HEK293T (cell line): ENCODE measurements around the gene ENTREP1.

Source experiments
- CTCF ChIA-PET: fragments of 350-600 bp; formaldehyde crosslinking; extraction: SDS; loops from one replicate; lab custom pipeline; 2021; ENCODE audit warnings: antibody characterized with exemption, inconsistent platforms; lab: Yijun Ruan, JAX
- POLR2A ChIA-PET: fragments of 350-600 bp; formaldehyde crosslinking; extraction: SDS; loops from one replicate; lab custom pipeline; 2020; ENCODE audit warnings: antibody characterized with exemption, inconsistent platforms; lab: Yijun Ruan, JAX
- DNase-seq: peaks from one replicate; pipeline ENCODE4 v3.0.0; 2012; ENCODE audit warnings: mixed read lengths; ENCODE audit errors: extremely low spot score
- ARNT ChIP-seq: fragments of 450-650 bp; IDR thresholded peaks from 2 replicates; pipeline ENCODE4 v1.6.1; 2017; ENCODE audit warnings: mild to moderate bottlenecking
- BHLHE40 ChIP-seq: fragments of 450-650 bp; IDR thresholded peaks from 2 replicates; pipeline ENCODE4 v1.6.1; 2016; ENCODE audit warnings: mild to moderate bottlenecking, moderate library complexity, borderline replicate concordance
- CTBP1 ChIP-seq: fragments of 450-650 bp; IDR thresholded peaks from 2 replicates; pipeline ENCODE4 v1.6.1; 2016; ENCODE audit warnings: borderline replicate concordance
- ELF4 ChIP-seq: fragments of 450-650 bp; IDR thresholded peaks from 2 replicates; pipeline ENCODE4 v1.6.1; 2017; ENCODE audit warnings: antibody characterized with exemption
- FOXA1 ChIP-seq: fragments of 450-650 bp; IDR thresholded peaks from 2 replicates; pipeline ENCODE4 v1.6.1; 2016; ENCODE audit warnings: mild to moderate bottlenecking
- FOXK2 ChIP-seq: fragments of 450-650 bp; IDR thresholded peaks from 2 replicates; pipeline ENCODE4 v1.6.1; 2016; ENCODE audit warnings: mild to moderate bottlenecking
- FOXM1 ChIP-seq: fragments of 450-650 bp; IDR thresholded peaks from 2 replicates; pipeline ENCODE4 v1.6.1; 2017; ENCODE audit warnings: mild to moderate bottlenecking, borderline replicate concordance
- HDGF ChIP-seq: fragments of 450-650 bp; IDR thresholded peaks from 2 replicates; pipeline ENCODE4 v1.6.1; 2017; ENCODE audit warnings: antibody characterized with exemption, borderline replicate concordance
- L3MBTL2 ChIP-seq: fragments of 450-650 bp; conservative IDR thresholded peaks from 2 replicates; pipeline ENCODE4 v1.6.1; 2016; ENCODE audit warnings: mild to moderate bottlenecking
- LEF1 ChIP-seq: fragments of 450-650 bp; IDR thresholded peaks from 2 replicates; pipeline ENCODE4 v1.6.1; 2017; ENCODE audit warnings: mild to moderate bottlenecking, borderline replicate concordance
- NFRKB ChIP-seq: fragments of 450-650 bp; IDR thresholded peaks from 2 replicates; pipeline ENCODE4 v1.6.1; 2016; ENCODE audit warnings: mild to moderate bottlenecking, moderate library complexity
- SP1 ChIP-seq: fragments of 450-650 bp; IDR thresholded peaks from 2 replicates; pipeline ENCODE4 v1.6.1; 2017
- SUZ12 ChIP-seq: fragments of 450-650 bp; IDR thresholded peaks from 2 replicates; pipeline ENCODE4 v1.6.1; 2016; ENCODE audit warnings: mild to moderate bottlenecking
- TARDBP ChIP-seq: fragments of 450-650 bp; IDR thresholded peaks from 2 replicates; pipeline ENCODE4 v1.6.1; 2016
- ZNF384 ChIP-seq: fragments of 450-650 bp; IDR thresholded peaks from 2 replicates; pipeline ENCODE4 v1.6.1; 2016
- TF ChIP-seq, protein P1 (sequence below): fragments of 450-650 bp; IDR thresholded peaks from 2 replicates; pipeline ENCODE4 v1.6.1; 2016

The ENTREP1 gene

GRCh38 chr9:69326261-69326660, 1.2 kb downstream of the ENTREP1 start:
- POLR2A ChIA-PET, result interaction anchor here (0.8 to 1.3 kb wide), 2 partner anchors 28 to 31 kb away, joined by 4 read pairs; no protein-coding TSS in a partner anchor
- DNase-seq, result no peak
- TF ChIP-seq NFRKB, result no peak
- TF ChIP-seq TARDBP, result no peak
- no peak for TF ChIP-seq L3MBTL2
- TF ChIP-seq FOXK2, result no peak
- no peak for TF ChIP-seq SP1
- no peak for TF ChIP-seq LEF1
- TF ChIP-seq BHLHE40, result no peak
- TF ChIP-seq ZNF384, result no peak
- TF ChIP-seq CTBP1, result no peak
- no peak for TF ChIP-seq ELF4
- no peak for TF ChIP-seq FOXA1
- TF ChIP-seq FOXM1, result no peak
- TF ChIP-seq ARNT, result no peak
- TF ChIP-seq, protein P1, sequence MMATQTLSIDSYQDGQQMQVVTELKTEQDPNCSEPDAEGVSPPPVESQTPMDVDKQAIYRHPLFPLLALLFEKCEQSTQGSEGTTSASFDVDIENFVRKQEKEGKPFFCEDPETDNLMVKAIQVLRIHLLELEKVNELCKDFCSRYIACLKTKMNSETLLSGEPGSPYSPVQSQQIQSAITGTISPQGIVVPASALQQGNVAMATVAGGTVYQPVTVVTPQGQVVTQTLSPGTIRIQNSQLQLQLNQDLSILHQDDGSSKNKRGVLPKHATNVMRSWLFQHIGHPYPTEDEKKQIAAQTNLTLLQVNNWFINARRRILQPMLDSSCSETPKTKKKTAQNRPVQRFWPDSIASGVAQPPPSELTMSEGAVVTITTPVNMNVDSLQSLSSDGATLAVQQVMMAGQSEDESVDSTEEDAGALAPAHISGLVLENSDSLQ, result no peak
- no peak for TF ChIP-seq SUZ12
- no peak for TF ChIP-seq HDGF
- CTCF ChIA-PET, result no interaction called here

DNA sequence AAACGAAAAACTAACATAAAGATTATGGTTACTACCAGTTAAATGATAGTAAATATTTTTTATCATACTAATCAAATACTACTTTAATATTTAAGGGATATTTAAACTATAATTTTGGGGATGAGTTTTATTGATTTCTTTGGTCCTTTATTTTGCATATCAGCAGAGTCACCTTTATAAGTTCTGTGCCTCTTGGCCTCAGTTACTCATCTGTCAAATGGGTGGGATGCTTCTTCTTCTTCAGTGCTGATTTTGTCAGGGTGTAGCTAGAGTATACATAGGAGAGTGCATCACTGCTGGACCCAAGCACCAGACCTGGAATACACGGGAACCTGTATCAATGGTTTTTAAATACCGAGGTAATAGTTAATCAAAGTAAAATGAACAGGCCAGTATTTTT, 5.6 kb downstream of the ENTREP1 start:
- no peak for DNase-seq
- TF ChIP-seq HDGF (no peak), ELF4 (no peak), BHLHE40 (no peak), ZNF384 (no peak), CTBP1 (no peak), LEF1 (no peak), TARDBP (no peak), ARNT (no peak), FOXK2 (no peak), SP1 (no peak), FOXA1 (no peak), FOXM1 (no peak), NFRKB (no peak), L3MBTL2 (no peak), SUZ12 (no peak)
- TF ChIP-seq, protein P1, result no peak
- CTCF ChIA-PET, result interaction anchor here (1.5 kb wide), 1 partner anchor 107 kb away, joined by 4 read pairs; no protein-coding TSS in a partner anchor
- POLR2A ChIA-PET, result no interaction called here

DNA sequence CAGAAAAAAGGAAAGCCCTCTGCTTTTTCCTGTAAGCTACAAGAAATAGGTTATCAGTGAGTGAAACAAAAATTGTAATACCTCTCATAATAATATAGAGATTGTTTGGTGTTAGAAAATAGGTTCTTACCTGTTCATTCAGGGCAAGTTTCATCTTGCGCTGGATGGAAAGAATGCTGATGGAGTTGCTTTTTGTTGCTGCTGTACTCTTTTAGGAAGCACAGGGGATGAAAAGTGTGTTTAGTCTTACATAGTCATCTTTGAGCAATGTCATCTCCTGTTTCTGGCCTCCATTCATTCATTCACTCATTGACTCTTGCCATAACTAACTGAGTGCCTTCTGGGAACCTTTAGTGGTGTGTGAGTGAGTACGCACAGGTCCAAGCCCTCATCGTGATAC, 6.4 kb downstream of the ENTREP1 start:
- DNase-seq, result no peak
- TF ChIP-seq TARDBP (no peak), L3MBTL2 (no peak), SUZ12 (no peak), SP1 (no peak), CTBP1 (no peak), FOXM1 (no peak), NFRKB (no peak), ARNT (no peak), FOXA1 (no peak), BHLHE40 (no peak), LEF1 (no peak)
- TF ChIP-seq, protein P1, result no peak
- POLR2A ChIA-PET, result no interaction called here
- CTCF ChIA-PET, result interaction anchor here (1.5 kb wide), 1 partner anchor 108 kb away, joined by 4 read pairs; no protein-coding TSS in a partner anchor

GRCh38 chr9:69332067-69332685, 7.2 kb downstream of the ENTREP1 start:
- ChIA-PET POLR2A (interaction anchor here (0.6 kb wide), 1 partner anchor 9 kb away, joined by 6 read pairs; no protein-coding TSS in a partner anchor), CTCF (interaction anchor here (1.5 kb wide), 1 partner anchor 109 kb away, joined by 4 read pairs; no protein-coding TSS in a partner anchor)

GRCh38 chr9:69333716-69334115, 8.7 kb downstream of the ENTREP1 start:
- ChIA-PET POLR2A (no interaction called here), CTCF (no interaction called here)
- TF ChIP-seq ARNT (no peak), FOXK2 (no peak), L3MBTL2 (no peak), ZNF384 (no peak), BHLHE40 (no peak), ELF4 (no peak), CTBP1 (no peak), FOXM1 (no peak), SP1 (no peak), NFRKB (no peak), FOXA1 (no peak), SUZ12 (no peak), LEF1 (no peak), HDGF (no peak), TARDBP (no peak)
- TF ChIP-seq, protein P1, result no peak
- DNase-seq, result no peak

More at GRCh38 chr9:69332067-69332685, 7.2 kb downstream of the ENTREP1 start:
- no peak for TF ChIP-seq FOXA1
- TF ChIP-seq SP1, result no peak
- TF ChIP-seq FOXM1, result no peak
- TF ChIP-seq TARDBP, result no peak
- TF ChIP-seq CTBP1, result no peak
- no peak for TF ChIP-seq ELF4
- TF ChIP-seq HDGF, result no peak
- no peak for DNase-seq
